Activated CD8-positive, alpha-beta memory T cell treated with anti-CD3 and anti-CD28 coated beads for 4 hours (primary cell): ENCODE results near the gene KRTAP9-2.
"Not testable (repeated sequence)": the region's sequence is repeated elsewhere in the genome, so short reads cannot be mapped to it uniquely, and the experiment has no call there.

Experiments used
- DNase-seq, 2 donors: peaks; one replicate each; pipeline ENCODE4 v3.0.0-alpha.2; 2020; ENCODE audit warnings: low read depth in 2 of 2

KRTAP9-2 gene

GRCh38 chr17:41237116-41237515 is 10.7 kb downstream of the KRTAP9-2 start:
- DNase-seq, result not testable (repeated sequence)

GRCh38 chr17:41237949-41238437 is 11.5 kb downstream of the KRTAP9-2 start, which contains the start of gene KRTAP9-8:
Gene KRTAP9-8 (plus strand): TSS chr17:41237999. CDS start chr17:41238052, 53 bp downstream.
- not testable (repeated sequence) for DNase-seq

- not testable (repeated sequence) for DNase-seq
Measured at GRCh38 chr17:41246995-41247787, 20.7 kb downstream of the KRTAP9-2 start.

- not testable (repeated sequence) for DNase-seq
Measured at GRCh38 chr17:41249637-41250240, 23.3 kb downstream of the KRTAP9-2 start, which contains the start of gene KRTAP9-4. Gene KRTAP9-4 (plus strand): TSS chr17:41249687. CDS start chr17:41249721, 34 bp downstream.

GRCh38 chr17:41251261-41251660 is 24.8 kb downstream of the KRTAP9-2 start:
- DNase-seq, result no peak

GRCh38 chr17:41254861-41255260 is 28.4 kb downstream of the KRTAP9-2 start:
- no peak for DNase-seq

- not testable (repeated sequence) for DNase-seq
Measured at GRCh38 chr17:41255381-41256290, 29.2 kb downstream of the KRTAP9-2 start, which contains the start of gene KRTAP9-9. Gene KRTAP9-9 (plus strand): TSS chr17:41255384.

GRCh38 chr17:41256291-41256685 is 29.8 kb downstream of the KRTAP9-2 start:
- DNase-seq, result no peak

GRCh38 chr17:41258406-41258805 is 32.0 kb downstream of the KRTAP9-2 start:
- no peak for DNase-seq

GRCh38 chr17:41263212-41263611 is 36.8 kb downstream of the KRTAP9-2 start:
- no peak for DNase-seq

GRCh38 chr17:41264599-41264998 is 38.2 kb downstream of the KRTAP9-2 start:
- no peak for DNase-seq

- no peak for DNase-seq
Measured at GRCh38 chr17:41265078-41265477, 38.6 kb downstream of the KRTAP9-2 start, which contains the start of gene KRTAP9-6. Gene KRTAP9-6 (plus strand): TSS chr17:41265378. CDS start chr17:41265378, 0 bp downstream.

GRCh38 chr17:41267711-41268110 is 41.3 kb downstream of the KRTAP9-2 start:
- DNase-seq, result no peak

GRCh38 chr17:41271323-41271722 is 44.9 kb downstream of the KRTAP9-2 start:
- DNase-seq, result not testable (repeated sequence)

- no peak for DNase-seq
Measured at GRCh38 chr17:41271858-41272257, 45.4 kb downstream of the KRTAP9-2 start.

GRCh38 chr17:41275648-41276190 is 49.3 kb downstream of the KRTAP9-2 start, which contains the start of gene KRTAP9-7:
Gene KRTAP9-7 (plus strand): TSS chr17:41275698. CDS start chr17:41275698, 0 bp downstream.
- DNase-seq, result not testable (repeated sequence)
